Adrenal gland (tissue), 12 donors: Measurements from ENCODE around the gene TNIK. TPM values are rescaled to one million over a fixed set of nuclear protein-coding genes. Genes with fewer than 3 reads are reported as not detected.

ENCODE experiments used
- DNase-seq, 7 donors: peaks; one replicate each; pipeline ENCODE4 v3.0.0-alpha.2; 2019 to 2020
- H3K27ac ChIP-seq, 5 donors: fragments of 200-600 bp; sonication (generic) in 4 of 5; 1 replicate in 3 of 5; 2 replicates in 2 of 5; pipeline versions ENCODE4 v1.5.1 to v1.8.0; 2016 to 2020; ENCODE audit warnings: mild to moderate bottlenecking in 1 of 5
- H3K27me3 ChIP-seq: fragments of 200-600 bp; 2 replicates; pipeline ENCODE4 v1.8.0; 2021
- H3K36me3 ChIP-seq, 2 donors: fragments of 200-600 bp; replicated peaks in 1 of 2; 1 replicate in 1 of 2; 2 replicates in 1 of 2; pipeline versions ENCODE4 v1.5.1 to v1.8.0; 2018 to 2022
- H3K4me1 ChIP-seq, 2 donors: fragments of 200-600 bp; replicated peaks in 1 of 2; 1 replicate in 1 of 2; 2 replicates in 1 of 2; pipeline versions ENCODE4 v1.5.1 to v1.8.0; 2018 to 2021
- H3K4me3 ChIP-seq, 4 donors: fragments of 200-600 bp; sonication (generic) in 3 of 4; one replicate each; pipeline ENCODE4 v1.5.1; 2016 to 2018
- H3K9me3 ChIP-seq, 3 donors: fragments of 200-600 bp; sonication (generic) in 1 of 3; replicated peaks in 1 of 3; 1 replicate in 2 of 3; 2 replicates in 1 of 3; pipeline versions ENCODE4 v1.5.1 to v1.8.0; 2016 to 2021
- CTCF ChIP-seq, 6 experiments: fragments of 450-650 bp in 4 of 6; fragments of 200-600 bp in 2 of 6; sonication (generic) in 1 of 6; IDR thresholded peaks; 1 replicate in 5 of 6; 2 replicates in 1 of 6; pipeline versions ENCODE4 v1.5.1 to v1.8.0; 2016 to 2021; ENCODE audit warnings: antibody characterized with exemption in 6 of 6, mild to moderate bottlenecking in 2 of 6, moderate library complexity in 1 of 6
- POLR2A ChIP-seq, 2 donors: fragments of 450-650 bp; IDR thresholded peaks; one replicate each; pipeline ENCODE4 v1.6.1; 2017; ENCODE audit warnings: antibody characterized with exemption in 2 of 2, mild to moderate bottlenecking in 2 of 2, moderate library complexity in 1 of 2
- WGBS, 4 donors: extraction: QIAGEN DNeasy Blood & Tissue Kit in 2 of 4; methylation state at CpG; one replicate each; pipeline versions ENCODE4 v1.1.5 to v1.1.7; 2013 to 2017; 5-methylcytosine and 5-hydroxymethylcytosine counted together
- intact Hi-C, 2 donors: fragments of 100-400 bp; cut with DNase I; formaldehyde crosslinking; loops; one replicate each; pipeline versions ENCODE4 v1.14.1 to v1.15.0; 2022 to 2023
- polyA plus RNA-seq, 3 donors: library from polyadenylated mRNA; stranded (reverse); fragments of 200-250 nt in 2 of 3; fragments of 350-450 nt in 1 of 3; fragmentation: Illumina TruSeq in 1 of 3; extraction: RNeasy Lipid Tissue Mini Kit (QIAGEN cat#74804) in 1 of 3; gene quantifications; one replicate each; pipeline ENCODE4 v1.2.3, GENCODE V29; 2013 to 2014
- total RNA-seq, 9 donors: library from RNA; depleted of rRNA in 4 of 9; stranded (reverse); fragments of >200 nt in 4 of 9; fragments of 120-200 nt in 1 of 9; fragmentation: NEBNext Ultra II Directional in 1 of 9; extraction: Animal tissue kit (Norgen Biotek cat#: 25700) in 1 of 9; gene quantifications; one replicate each; pipeline versions ENCODE4 v1.1.0 to v1.2.4, GENCODE V29; 2013 to 2023
- donor health status: healthy with polysubstance abuse.
- donor health status: Bipolar disorder and iron deficiency.
- donor health status: DM: yes; HTN: yes; CAD: no.
- donor health status: DM: no; HTN: no; CAD: no.
- donor health status: DM: no; HTN: no; CAD: no.
- donor health status: DM: yes; HTN: yes; CAD: no.

TNIK gene
- total and polyA plus RNA-seq, 12 donors: 4.9 to 33.1 (median 10.7) TPM

- TF ChIP-seq CTCF (IDR thresholded peaks at IDR 0.05): no peak
- TF ChIP-seq POLR2A (IDR thresholded peaks at IDR 0.05): no peak
- Histone ChIP-seq H3K27me3 (no peaks in the 10 kb centered on the region), H3K27ac (no peak overlapping the region), H3K9me3 (no peaks in the 10 kb centered on the region), H3K4me3 (no peak overlapping the region), H3K36me3 (no peaks in the 10 kb centered on the region), H3K4me1 (no peaks in the 10 kb centered on the region)
- WGBS, 4 donors: 88 to 94% (median 90%) methylated on average over 2 of the region's 2 CpGs
- intact Hi-C loops: no loop called here
- no peak for DNase-seq
Measured at GRCh38 chr3:171363202-171363601, 97.0 kb downstream of the TNIK start.

- Histone ChIP-seq H3K36me3 (no peaks in the 10 kb centered on the region), H3K9me3 (no peaks in the 10 kb centered on the region), H3K27me3 (no peaks in the 10 kb centered on the region), H3K4me1 (no peaks in the 10 kb centered on the region), H3K4me3 (no peak overlapping the region), H3K27ac (no peak overlapping the region)
- intact Hi-C loops: no loop called here
- no peak for DNase-seq
- no peak for TF ChIP-seq CTCF (IDR thresholded peaks at IDR 0.05)
- TF ChIP-seq POLR2A (IDR thresholded peaks at IDR 0.05): no peak
Measured at GRCh38 chr3:171362575-171362974, 97.6 kb downstream of the TNIK start.

- TF ChIP-seq CTCF (IDR thresholded peaks at IDR 0.05) (no peak), POLR2A (IDR thresholded peaks at IDR 0.05) (no peak)
- 90 to 94% (median 92%) methylated on average over 2 of the region's 2 CpGs for WGBS, 4 donors
- no peak for DNase-seq
- no peaks in the 10 kb centered on the region for H3K27me3 ChIP-seq
- intact Hi-C loops: no loop called here
- no peaks in the 10 kb centered on the region for H3K9me3 ChIP-seq
- H3K4me3 ChIP-seq: no peak overlapping the region
- peaks cover 6 to 13% of the 10 kb centered on the region in 2 donors for H3K4me1 ChIP-seq
- no peaks in the 10 kb centered on the region for H3K36me3 ChIP-seq
- H3K27ac ChIP-seq: no peak overlapping the region
Measured at GRCh38 chr3:171358881-171359198, 101.4 kb downstream of the TNIK start.

- DNase-seq: no peak
- Histone ChIP-seq H3K27ac (no peak overlapping the region), H3K9me3 (no peaks in the 10 kb centered on the region), H3K4me1 (peaks cover 6 to 13% of the 10 kb centered on the region in 2 donors), H3K27me3 (no peaks in the 10 kb centered on the region), H3K4me3 (no peak overlapping the region), H3K36me3 (no peaks in the 10 kb centered on the region)
- intact Hi-C loops: no loop called here
- TF ChIP-seq POLR2A (IDR thresholded peaks at IDR 0.05) (no peak), CTCF (IDR thresholded peaks at IDR 0.05) (no peak)
- 79 to 89% (median 84%) methylated on average over 10 of the region's 10 CpGs for WGBS, 4 donors
Measured at GRCh38 chr3:171358181-171358880, 101.9 kb downstream of the TNIK start.
